Activated CD4-positive, alpha-beta T cell treated with anti-CD3 and anti-CD28 coated beads for 4 hours (primary cell): ENCODE results near the gene CCDC181.
A peak's percentile ranks its signal among the peaks of the same experiment; 100 is the strongest.
"Not testable (repeated sequence)": the region's sequence is repeated elsewhere in the genome, so short reads cannot be mapped to it uniquely, and the experiment has no call there.

Experiments
- DNase-seq, 2 donors: peaks; one replicate each; pipeline ENCODE4 v3.0.0-alpha.2; 2020

Gene CCDC181

DNA sequence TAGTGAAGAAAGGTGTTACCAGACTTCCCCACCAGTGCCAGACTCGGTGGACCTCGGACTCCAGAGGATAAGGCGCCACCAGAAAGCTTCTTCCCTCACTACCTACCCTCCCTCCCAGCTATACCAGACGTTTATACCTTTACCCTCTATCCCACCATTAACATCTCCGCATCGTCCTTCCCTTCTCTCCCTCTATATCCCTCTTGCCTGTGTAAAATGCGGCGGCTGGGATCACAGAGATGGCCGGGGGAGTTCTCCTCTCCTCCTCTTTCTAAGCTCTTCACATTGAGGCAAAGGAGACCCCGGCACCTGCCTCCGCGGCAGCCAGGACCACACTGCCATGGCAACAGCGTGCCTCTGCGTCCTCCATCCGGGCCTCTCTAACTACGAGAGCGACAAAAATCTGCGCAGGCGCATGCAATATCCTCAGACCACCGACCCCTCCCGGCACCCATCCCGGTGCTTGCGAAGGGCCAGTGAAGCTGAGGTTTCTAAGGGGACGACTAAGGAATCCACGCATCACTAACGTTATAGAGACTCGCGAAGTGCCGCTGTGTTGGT, at the start of gene CCDC181:
Gene CCDC181, minus strand, starts transcription at position 394 of the 561 bp plus-strand sequence. CDS start 2,547 bp downstream, outside the sequence.
- peak; percentile 34 to 49 for DNase-seq

DNA sequence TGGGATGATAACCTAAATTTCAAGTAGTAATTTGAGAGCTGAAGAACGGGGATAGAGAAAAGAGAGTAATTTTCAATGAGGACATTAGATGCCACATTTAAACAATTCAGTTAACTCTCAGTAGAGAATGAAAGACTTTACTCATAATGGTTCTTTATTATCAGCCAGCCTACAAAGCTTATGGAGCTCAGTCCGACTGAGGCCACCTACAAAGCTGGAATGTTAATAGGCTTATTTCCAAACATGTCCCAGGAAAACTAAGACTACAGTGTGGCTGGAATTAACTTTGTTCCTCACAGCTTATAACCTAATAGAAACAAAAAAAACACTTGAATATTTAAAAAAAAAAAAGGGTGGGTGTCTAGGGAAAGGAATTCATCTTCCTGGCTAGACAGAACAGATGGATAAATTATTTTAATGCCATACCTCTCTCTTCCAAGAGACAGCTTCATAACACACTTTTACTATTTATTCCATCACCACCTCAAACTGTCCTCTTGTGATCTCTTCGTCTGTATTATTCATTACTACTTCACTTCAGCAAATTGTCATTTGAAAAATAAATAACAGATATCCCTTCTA, 48.6 kb upstream of the CCDC181 start:
- DNase-seq: no peak

DNA sequence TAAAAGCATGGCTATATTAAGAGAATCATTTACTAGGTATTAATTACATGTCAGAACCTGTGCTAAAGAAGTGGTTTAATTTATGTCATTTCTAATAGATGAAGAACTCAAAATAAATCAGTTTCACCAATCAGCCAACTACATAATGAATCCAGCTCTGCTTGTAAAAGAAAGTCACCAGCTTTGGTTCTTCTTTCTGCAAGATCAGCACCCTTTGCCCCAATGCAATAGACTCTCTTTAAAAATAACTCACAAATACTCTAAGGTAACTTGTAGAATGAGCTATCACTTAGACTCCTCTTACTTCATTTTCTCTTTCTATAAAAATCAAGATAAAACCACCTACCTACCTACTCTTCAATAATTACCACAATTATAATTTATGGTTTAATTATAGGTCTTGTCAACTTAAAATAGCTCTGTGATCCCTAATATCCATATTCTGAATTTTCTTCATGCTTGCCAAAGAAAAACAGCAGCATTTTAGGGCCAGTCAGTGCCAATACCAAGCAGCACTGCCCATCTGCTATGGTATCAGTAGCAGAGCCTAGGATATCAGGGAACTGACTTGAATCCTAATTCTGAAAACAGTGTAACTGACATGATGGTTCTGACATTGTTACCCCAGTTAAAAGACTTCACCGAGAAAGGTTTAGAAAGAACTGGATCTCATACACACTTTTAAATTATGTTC, 47.2 kb upstream of the CCDC181 start:
- DNase-seq: no peak

DNA sequence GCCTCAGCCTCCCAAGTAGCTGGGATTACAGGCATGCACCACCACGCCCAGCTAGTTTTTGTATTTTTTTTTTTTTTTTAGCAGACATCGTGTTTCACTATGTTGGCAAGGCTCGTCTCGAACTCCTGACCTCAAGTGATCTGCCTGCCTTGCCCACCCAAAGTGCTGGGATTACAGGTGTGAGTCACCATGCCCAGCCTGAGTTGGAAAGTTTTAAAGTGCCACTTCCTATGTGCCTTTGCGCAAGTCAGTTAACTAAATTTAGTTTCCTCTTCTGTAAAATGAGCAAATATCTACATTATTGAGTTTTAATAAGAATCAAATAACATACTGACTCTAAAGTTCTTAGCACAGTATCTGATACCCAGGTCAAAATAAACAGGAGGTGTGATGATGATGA, 46.1 kb upstream of the CCDC181 start:
- no peak for DNase-seq

DNA sequence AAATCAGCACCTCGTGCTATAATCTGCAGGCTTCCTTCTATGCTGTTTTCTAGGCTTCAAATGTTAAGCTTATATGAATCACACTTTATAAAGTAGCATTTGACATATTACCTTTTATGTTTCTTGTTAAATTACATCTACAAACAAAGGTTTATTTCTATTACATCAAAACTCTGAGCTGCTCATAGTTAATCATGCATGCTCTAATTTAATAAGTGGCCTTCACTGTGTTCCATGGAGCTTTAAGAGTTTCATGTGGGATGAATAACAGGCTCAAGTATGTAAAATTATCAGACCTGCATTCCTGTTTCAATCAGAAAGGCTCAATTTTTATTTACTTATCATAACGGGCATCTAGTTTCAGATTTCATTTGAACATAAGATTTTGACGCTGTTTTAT, 45.5 kb upstream of the CCDC181 start:
- DNase-seq: no peak

DNA sequence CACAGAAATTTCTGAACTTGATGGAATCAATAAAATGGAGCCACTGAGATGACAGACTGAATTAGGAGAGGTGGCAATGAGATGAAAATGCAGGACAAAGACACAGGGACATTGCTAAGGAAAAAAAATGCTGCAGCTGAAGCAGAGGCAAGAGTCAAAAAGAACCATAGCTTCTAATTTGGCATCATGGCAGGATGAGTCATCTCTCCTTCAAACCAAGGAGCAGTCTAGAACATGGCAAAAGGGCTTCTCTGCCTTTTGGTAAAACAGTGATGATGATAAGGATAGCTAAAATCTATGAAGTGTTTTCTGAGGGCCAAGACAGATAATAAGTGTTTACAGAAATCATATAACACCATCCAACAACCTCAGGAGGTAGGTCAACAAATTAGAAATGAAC, 41.7 kb upstream of the CCDC181 start:
- no peak for DNase-seq

DNA sequence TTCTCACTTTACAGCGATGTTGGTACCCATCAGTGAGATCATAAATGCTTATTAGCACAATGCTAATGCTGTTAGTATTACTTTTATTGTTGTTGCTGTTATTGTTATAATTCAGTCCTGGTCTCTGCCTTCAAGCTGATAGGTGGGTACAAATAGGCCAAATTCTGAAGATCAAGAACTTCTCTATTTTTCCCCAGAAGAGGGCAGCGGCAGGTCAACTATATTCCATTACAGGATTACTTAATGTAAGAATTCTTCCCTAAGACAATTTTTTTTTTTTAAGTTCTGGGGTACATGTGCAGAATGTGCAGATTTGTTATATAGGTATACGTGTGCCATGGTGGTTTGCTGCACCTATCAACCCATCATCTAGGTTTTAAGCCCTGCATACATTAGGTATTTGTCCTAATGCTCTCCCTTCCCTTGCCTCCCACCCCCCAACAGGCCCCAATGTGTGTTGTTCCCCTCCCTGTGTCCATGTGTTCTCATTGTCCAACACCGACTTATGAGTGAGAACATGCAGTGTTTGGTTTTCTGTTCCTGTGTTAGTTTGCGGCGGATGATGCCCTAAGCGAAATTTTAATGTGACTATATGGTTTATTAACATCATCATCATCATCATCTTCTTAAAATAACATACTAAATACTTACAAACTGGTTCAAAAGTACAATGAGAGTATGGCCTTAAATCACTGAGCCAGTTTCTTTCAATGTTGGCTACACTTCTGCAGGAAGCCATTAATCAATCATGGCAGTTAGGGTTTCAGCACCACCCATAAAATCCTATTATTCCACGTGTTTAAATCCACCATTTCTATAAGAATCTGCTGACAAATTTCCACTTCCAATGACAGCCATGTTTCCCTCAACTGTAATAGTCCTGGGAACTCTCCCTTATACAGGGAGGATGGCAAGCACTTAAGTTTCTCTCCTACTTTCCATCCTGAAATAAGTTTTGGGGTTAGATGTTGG, 39.3 kb upstream of the CCDC181 start:
- DNase-seq: peak; percentile 7 to 32

DNA sequence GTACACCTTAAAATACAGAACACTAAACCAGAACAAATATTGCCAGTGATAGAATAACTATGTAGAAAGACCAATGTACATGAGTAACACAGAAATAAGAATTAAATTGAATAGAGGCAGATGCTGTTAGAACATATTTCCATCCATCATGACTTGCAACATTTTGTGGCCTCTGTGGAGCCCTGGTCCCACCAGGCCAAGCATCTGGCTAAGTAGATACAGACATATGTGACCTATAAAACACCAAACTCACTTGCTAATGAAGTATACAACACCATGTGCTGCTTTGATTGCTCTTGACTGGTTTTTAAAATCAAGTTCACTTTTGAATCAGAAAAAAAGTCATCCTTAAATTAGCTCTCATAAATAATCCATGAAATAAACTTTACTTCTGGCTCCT, 38.0 kb upstream of the CCDC181 start:
- DNase-seq: no peak

DNA sequence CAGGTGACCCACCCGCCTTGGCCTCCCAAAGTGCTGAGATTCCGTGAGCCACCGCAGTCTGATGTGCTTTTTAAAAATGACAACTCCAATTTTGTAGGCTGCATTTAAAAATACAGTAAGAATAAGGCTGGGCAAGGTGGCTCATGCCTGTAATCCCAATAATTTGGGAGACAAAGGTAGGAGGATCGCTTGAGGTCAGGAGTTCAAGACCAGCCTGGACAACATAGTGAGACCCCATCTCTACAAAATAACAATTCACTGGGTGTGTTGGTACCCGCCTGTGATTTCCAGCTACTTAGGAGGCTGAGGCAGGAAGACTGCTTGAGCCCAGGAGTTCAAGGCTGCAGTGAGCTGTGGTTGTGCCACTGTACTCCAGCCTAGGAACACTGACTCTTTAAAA, 35.1 kb upstream of the CCDC181 start:
- no peak for DNase-seq

DNA sequence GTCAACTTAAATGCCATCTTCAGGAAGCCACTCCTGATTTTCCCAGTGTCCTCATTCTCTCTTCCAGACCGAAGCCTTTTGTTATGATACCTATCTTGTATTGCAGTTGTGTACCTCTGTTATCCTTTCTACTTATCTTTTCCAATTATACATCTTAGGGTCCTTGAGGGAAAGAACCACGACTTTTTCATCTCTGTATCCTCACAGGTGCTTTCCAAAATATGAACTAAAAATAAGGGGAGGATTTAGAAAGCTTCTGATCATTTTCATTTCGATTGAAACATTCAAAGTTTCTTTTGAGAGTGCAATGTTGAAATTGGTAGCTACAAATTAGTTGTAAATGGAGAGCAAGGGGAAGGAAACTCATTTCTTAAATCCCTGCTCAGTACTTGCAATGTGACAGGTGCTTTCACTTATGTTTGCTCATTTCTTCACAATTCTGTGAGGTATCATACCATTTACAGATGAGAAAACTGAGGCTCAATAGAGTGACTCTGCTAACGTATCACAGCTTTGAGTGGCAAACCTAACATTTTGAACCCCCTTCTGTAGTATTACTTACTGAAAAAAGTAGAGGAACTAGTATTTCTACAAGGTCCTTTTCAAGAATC, 34.2 kb upstream of the CCDC181 start:
- DNase-seq: no peak

DNA sequence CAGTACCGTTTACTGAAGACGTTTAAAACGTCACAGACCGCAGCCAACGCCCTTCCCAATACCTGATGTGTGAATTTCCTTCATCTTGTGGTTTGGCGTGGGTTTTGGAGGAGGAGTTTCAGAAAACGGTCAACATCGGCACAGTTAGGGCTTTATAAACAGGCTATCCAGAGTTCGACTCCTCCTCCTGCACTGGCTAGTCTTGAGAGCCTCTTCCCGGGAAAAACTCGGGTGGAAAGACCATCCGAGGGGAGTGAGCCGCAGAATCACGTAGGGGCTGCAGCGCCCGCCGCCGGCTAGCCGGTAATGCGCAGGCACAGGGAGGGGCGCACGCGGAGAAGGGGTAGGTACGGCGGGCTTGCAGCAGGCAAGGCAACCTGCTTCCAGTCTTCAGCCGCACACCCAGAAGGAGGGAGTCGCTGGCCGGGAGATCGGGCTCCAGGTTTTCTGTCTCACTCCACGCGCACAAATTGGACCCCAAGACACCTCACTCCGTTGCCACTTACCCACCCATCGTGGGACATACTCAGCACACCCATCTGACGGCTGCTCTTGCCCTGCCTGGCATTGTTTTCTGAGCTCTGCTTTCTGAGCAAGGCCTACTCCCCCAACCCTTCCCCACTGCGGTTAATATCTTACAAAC, 33.0 kb upstream of the CCDC181 start:
- no peak for DNase-seq

DNA sequence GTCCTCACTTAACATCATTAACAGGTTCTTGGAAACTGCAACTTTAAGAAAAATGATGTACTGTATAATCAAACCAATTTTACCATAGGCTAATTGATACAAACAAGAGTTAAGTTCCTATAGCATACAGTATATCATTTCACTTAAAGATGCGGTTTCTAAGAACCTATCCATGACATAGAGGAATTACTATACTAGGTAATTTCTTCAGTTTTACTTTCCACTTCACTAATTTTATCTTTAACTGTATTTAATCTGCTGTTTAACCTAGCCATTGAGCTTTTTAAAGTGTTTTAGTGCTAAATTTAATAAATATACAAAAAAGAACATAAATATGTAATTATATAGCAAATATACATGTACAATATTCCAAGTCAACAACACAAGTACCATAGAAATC, 30.2 kb upstream of the CCDC181 start:
- DNase-seq: no peak

DNA sequence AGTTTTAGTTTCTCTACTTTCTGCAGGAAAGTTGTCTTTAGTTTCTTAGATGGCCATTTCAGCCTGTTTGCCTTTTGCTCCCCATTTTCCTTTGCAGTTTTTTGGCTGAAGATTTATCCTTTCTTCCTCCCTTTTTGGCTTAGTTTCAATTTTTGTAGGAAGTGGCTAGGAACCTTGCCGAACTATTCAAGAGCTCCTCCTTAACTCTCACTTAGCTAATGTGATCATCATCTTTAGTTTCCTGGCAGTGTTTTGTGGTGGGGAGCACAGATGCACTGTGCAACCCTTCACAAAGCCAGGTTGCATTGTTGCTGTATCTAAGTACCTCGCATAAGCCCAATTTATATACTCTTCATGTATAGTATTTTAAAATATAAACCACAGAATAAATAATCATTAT, 28.8 kb upstream of the CCDC181 start:
- DNase-seq: no peak

DNA sequence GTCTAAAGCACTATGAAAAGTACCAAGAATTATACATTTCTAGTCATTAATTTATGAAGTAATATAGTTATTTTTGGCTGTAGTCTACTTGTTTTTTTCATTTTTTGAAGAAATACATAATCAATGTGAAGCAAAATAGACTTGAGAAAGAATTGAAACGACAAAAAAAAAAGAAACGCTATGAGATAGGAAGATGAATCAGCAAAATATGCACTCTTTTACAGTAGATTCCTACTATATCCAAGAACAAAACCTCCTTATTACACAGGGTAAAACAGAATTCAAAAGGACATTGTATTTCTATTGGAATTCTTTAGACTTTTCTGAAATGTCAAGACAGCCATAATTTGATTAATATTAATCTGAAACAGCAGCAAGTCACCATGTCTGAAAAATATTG, 25.6 kb upstream of the CCDC181 start:
- no peak for DNase-seq

DNA sequence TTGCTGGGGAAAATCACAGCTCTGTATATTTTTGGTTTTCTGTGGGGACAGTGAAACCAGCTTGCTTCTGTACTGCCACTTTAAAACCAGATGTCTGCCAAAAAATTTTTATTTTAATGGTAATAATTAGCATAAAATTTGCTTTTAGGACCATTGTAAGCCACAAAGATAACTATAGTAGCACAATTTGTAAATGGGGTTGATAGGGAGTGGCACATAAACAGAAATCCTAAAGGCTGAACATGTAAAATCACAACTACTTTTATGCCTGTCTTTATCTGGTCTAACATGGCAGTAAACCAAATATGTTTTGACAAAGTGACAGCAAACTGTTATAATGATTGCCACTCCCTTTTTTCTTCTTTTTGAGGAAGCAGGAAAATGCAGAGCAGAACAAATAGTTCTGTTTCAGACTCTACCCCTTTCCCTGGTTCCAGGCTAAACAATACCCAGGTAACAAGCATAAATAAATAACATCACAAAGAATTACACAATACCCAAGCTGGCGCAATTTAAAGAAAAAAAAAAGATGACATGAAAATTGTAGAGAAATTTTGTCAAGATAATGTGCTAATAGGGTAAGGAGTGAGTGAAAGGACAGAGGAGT, 24.0 kb upstream of the CCDC181 start:
- no peak for DNase-seq

DNA sequence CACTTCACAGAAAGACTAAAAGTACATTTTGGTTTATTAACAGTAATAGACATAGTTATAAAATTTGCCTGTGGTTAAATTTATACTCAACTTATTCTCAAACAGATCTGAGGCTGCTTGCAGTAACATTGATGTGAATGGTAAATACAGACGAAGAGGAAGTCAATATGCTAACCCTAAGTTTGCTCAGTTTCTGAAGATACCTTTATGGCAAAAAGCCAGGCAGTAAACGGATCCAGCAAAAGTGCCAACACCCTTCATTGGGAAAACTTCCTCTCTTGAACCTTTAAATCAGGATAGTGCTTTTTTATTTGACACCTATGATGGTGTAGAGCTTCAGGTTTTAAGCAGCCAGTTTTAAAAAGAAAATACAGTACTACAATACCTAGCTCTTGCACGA, 16.6 kb upstream of the CCDC181 start:
- DNase-seq: no peak

DNA sequence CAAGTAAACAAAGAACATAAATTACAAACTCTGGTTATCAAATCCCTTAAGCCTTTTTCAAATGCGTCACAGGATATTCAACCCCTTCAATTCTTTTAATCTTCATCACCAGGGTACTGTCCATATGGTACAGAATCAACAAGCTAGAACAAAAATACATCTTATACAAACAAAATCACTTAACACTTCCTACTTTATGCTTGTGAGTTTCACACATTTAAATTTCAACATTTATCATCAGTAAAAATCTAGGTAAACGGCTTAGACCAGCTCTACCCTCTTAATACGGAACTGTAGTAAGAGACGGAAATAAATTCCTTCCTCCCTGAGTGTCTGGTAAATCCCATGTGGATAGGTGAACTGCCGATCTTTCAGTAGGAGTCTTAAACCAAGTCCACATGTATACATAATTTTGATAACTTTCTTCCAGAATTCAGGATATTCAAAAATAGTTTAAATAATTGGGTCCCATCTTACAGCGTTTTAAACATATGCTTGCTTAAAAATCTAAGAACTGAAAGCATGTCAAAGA, 1.0 kb downstream of the CCDC181 start:
- no peak for DNase-seq

DNA sequence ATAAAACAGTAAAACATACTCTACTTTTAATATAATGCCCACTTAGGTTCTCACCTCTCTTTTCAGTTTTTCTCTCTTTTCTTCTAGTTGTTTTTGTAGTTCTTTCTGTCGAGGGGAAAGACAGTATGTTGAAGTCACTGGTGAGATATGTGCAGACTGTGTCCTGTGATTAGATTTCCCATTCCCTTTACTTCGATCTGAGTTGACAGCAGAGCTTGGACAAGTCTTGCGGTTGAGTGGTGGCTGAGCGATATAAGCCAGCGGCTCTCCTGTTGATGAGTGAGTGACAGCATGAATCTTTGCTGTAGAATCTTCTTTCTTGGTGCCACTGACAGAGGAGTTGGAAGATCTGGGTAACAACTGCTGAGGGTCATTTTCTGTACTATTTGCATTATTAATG, 6.0 kb downstream of the CCDC181 start:
- DNase-seq: no peak

DNA sequence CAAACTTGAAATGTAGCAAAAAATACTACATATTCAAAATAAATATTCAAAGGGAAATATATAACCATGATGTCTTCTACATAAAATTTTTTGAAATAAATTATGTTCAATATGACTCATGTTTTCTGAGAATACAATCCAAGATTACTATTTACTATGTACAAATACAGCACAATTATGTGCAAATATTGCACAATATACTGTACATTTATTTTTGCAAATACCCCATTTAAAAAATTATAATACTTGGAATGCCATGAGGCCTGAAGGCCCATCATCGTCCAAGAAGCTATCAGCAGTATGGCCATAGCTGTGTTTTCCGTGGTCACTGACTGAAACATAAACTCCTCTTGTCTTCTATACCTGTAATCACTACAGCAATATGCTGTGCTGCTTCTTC, 12.3 kb downstream of the CCDC181 start:
- DNase-seq: no peak

DNA sequence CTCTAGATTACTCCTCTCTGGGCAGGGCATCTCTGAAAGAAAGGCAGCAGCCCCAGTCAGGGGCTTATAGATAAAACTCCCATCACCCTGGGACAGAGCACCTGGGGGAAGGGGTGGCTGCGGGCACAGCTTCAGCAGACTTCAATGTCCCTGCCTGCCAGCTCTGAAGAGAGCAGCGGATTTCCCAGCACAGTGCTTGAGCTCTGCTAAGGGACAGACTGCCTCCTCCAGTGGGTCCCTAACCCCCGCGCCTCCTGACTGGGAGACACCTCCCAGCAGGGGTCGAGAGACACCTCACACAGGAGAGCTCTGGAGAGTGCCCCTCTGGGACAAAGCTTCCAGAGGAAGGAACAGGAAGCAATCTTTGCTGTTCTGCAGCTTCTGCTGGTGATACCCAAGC, 18.9 kb downstream of the CCDC181 start:
- not testable (repeated sequence) for DNase-seq

DNA sequence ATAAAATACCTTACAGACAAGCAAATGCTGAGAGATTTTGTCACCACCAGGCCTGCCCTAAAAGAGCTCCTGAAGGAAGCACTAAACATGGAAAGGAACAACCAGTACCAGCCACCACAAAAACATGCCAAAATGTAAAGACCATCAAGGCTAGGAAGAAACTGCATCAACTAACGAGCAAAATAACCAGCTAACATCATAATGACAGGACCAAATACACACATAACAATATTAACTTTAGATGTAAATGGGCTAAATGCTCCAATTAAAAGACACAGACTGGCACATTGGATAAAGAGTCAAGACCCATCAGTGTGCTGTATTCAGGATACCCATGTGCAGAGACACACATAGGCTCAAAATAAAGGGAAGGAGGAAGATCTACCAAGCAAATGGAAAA, 24.7 kb downstream of the CCDC181 start:
- DNase-seq: not testable (repeated sequence)

DNA sequence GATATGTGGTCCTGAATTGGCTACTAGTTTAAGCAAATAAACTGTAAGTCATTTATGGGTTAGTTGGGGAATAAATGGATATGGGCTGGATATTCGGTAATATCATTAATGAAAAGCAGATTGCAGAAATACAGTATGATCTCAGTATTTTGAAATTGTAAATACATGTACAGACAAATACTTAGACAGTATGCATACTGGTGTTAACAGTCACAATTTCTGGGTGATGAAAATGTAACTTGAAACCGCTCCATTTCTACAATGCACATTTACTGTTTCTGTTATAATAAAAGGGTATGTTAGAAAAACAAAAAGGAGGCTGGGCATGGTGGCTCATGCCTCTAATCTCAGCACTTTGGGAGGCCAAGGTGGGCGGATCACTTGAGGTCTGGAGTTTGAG, 31.3 kb downstream of the CCDC181 start:
- DNase-seq: no peak
